AG04450 (cell line): Measurements from ENCODE around the gene PCSK6. TPM values are rescaled to one million over a fixed set of nuclear protein-coding genes. Genes with fewer than 3 reads are reported as not detected.
"Not testable (repeated sequence)": the region's sequence is repeated elsewhere in the genome, so short reads cannot be mapped to it uniquely, and the experiment has no call there.

Experiments used
- CTCF ChIA-PET: fragments of 300-600, 350-600 bp; formaldehyde crosslinking; extraction: SDS; loops from one replicate; lab custom pipeline; 2022; ENCODE audit warnings: antibody characterized with exemption, inconsistent platforms; lab: Charles Lee
- POLR2A ChIA-PET: fragments of 350-600 bp; formaldehyde crosslinking; extraction: SDS; loops from one replicate; lab custom pipeline; 2021; ENCODE audit warnings: antibody characterized with exemption, inconsistent platforms; lab: Yijun Ruan, JAX
- DNase-seq: peaks from one replicate; pipeline ENCODE4 v3.0.0-alpha.2; 2011; ENCODE audit warnings: low read depth, low spot score
- H3K27ac ChIP-seq: one replicate; pipeline ENCODE4 v1.5.1; 2012; ENCODE audit warnings: low read depth, low read length, control low read depth
- H3K27me3 ChIP-seq: one replicate; pipeline ENCODE4 v1.6.0; 2012; ENCODE audit warnings: low read length; ENCODE audit not compliant: control insufficient read depth, insufficient read depth
- H3K4me3 ChIP-seq: 2 replicates; pipeline ENCODE4 v1.5.1; 2011; ENCODE audit warnings: mild to moderate bottlenecking, low read depth, low read length, control low read depth
- H3K9me3 ChIP-seq: 2 replicates; pipeline ENCODE4 v1.5.1; 2012; ENCODE audit warnings: low read length; ENCODE audit not compliant: control insufficient read depth, insufficient read depth
- polyA plus RNA-seq: library from polyadenylated mRNA; depleted of rRNA; stranded (reverse); fragments of >200 nt; gene quantifications from 2 replicates; pipeline ENCODE4 v1.2.3, GENCODE V29; 2011
- TF ChIP-seq, protein P1 (sequence below): IDR thresholded peaks from 2 replicates; pipeline ENCODE4 v1.5.1; 2011; ENCODE audit warnings: low read depth, low read length, control low read depth, inconsistent platforms

The PCSK6 gene
- polyA plus RNA-seq, 1 experiment, result 0.06 TPM

DNA sequence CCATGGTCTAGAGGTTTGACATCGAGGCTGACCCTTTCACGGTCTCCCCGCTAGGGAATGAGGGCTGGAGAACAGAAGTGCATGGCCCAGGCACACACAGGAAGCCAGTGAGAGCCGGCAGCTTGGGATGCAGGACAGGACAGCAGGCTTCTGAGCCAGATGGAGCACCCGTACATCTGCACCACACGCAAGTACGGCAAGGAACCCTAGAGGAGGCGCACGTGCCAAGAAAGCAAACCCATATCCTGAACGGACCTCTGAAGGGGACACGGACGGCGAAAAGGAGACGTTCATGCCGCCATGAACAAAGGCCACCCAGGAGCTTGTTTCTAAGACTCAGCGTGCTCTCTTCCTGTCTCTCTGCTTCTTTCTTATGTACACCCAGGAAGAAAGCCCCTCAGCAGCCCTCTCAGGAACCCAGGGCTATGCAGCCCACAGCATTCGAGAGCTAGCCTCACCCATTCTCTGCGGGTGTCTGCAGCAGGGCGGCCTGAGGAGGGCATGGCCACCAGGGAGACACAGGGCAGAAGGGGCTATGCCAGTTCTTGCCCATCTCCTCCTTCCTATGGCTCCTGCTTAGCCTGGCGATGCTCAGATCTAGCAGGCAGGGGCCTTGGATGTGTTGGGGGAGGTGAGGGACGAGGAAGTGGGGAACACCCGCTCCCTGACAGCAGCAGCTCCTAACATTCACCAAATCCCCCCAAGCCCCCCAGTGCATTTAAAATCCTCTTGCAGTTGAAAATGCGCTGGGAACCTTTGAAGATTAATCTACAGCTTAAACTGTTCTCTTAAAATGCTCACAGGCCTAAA lies 81.3 kb downstream of the PCSK6 start:
- Histone ChIP-seq H3K4me3 (no peak overlapping the region), H3K27me3 (no peaks in the 10 kb centered on the region), H3K9me3 (no peaks in the 10 kb centered on the region; the same call in 1 of the 2 replicates), H3K27ac (no peak overlapping the region)
- ChIA-PET CTCF (no interaction called here), POLR2A (no interaction called here)
- DNase-seq, result no peak
- TF ChIP-seq, protein P1, sequence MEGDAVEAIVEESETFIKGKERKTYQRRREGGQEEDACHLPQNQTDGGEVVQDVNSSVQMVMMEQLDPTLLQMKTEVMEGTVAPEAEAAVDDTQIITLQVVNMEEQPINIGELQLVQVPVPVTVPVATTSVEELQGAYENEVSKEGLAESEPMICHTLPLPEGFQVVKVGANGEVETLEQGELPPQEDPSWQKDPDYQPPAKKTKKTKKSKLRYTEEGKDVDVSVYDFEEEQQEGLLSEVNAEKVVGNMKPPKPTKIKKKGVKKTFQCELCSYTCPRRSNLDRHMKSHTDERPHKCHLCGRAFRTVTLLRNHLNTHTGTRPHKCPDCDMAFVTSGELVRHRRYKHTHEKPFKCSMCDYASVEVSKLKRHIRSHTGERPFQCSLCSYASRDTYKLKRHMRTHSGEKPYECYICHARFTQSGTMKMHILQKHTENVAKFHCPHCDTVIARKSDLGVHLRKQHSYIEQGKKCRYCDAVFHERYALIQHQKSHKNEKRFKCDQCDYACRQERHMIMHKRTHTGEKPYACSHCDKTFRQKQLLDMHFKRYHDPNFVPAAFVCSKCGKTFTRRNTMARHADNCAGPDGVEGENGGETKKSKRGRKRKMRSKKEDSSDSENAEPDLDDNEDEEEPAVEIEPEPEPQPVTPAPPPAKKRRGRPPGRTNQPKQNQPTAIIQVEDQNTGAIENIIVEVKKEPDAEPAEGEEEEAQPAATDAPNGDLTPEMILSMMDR, result no peak

DNA sequence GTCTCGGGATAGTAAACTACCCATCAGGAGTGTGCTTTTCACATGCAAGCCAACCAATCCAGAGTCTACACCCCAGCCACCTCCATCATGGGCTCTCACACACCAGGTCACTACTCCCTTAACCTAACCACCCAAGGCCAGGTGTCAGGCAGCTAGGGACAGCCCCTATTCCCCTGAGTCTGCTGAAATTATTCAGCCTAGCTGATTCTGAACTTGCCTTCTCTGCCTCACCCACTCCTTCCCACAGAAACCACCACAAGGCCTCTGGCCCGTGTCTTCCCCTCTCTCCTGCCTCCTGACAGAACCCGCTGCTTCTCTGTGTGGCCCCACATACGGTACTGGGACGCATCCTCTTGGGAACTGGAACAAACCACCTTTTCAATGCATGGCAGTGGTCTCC lies 82.1 kb downstream of the PCSK6 start:
- TF ChIP-seq, protein P1, result no peak
- ChIA-PET CTCF (no interaction called here), POLR2A (no interaction called here)
- no peak for DNase-seq
- H3K4me3 ChIP-seq, result no peak overlapping the region
- no peak overlapping the region for H3K27ac ChIP-seq
- H3K27me3 ChIP-seq, result no peaks in the 10 kb centered on the region
- no peaks in the 10 kb centered on the region; the same call in 1 of the 2 replicates for H3K9me3 ChIP-seq

DNA sequence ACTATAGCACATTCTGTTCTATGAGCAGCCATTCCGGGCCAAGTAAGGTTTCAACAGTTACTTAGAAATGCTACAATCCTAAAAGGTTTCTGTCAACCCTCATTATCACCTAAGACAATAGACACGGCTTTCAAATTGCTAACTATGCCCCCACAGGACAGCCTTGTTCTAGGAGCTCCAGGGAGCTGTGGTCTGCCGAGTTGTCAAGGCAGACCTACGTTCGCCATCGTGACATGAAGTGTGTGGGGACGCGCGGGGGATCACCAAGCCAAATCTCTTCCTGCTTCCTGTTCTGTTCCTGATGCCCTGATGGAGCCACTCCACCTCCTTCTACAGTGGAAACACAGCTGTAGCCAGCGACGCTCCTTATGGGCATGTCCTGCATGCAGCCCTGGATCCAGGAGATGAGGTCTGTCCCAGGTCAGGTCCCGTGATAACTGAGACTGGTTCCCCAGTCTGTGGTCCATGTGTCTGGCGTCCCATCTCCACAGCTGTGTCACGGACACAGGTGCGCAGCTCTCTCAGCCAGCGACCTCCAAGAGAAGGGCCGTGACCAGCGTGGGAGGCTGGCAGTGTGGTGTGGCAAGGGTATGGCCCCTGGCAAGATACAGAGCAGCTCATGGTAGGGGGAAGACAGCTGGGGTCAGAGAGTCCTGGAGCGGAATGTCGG lies 82.8 kb downstream of the PCSK6 start:
- no peak overlapping the region for H3K27ac ChIP-seq
- no peaks in the 10 kb centered on the region; the same call in 1 of the 2 replicates for H3K9me3 ChIP-seq
- CTCF ChIA-PET, result no interaction called here
- DNase-seq, result no peak
- H3K27me3 ChIP-seq, result no peaks in the 10 kb centered on the region
- TF ChIP-seq, protein P1, result no peak
- H3K4me3 ChIP-seq, result no peak overlapping the region
- POLR2A ChIA-PET, result no interaction called here

DNA sequence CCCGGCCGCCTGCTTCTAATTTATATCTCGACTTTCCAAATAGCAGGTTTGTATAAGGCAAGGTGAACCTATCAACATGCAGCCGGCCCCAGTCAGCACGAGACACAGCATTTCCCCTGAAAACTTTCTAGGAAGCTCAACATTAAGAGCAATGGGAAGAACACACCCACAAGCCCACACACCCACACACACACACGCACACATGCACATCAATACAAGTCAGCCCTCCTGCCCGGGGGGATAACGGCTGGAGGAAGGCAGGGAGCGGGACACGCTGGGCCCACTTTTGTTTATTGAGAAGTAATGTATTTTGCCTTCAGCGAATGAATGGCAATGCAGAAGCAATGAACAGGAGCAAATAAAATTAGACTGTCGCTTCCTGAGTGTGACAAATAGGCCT lies 83.5 kb downstream of the PCSK6 start:
- CTCF ChIA-PET, result no interaction called here
- Histone ChIP-seq H3K27me3 (no peaks in the 10 kb centered on the region), H3K27ac (no peak overlapping the region), H3K9me3 (peaks cover 4% of the 10 kb centered on the region; the same call in 1 of the 2 replicates), H3K4me3 (no peak overlapping the region)
- POLR2A ChIA-PET, result no interaction called here
- TF ChIP-seq, protein P1, result no peak
- no peak for DNase-seq

DNA sequence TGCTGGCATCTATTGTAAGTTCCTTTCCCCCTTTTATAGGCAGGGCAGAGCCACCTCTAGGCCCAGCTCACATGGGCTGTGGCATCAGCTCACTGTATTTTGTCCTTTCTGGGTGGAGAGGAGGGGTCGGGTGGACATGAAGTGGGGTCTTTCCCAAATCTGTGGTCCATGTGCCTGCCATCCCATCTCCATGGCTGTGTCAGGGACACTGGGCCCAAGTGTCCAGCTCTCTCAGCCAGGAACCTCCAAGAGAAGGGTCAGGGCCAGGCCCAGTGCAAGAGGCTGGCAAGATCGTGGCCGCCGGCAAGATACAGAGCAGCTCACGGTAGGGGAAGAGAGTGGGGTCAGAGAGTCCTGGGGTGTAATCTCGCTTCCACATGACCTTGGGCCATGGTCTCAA lies 85.3 kb downstream of the PCSK6 start:
- TF ChIP-seq, protein P1, result no peak
- no peak for DNase-seq
- ChIA-PET CTCF (no interaction called here), POLR2A (no interaction called here)
- Histone ChIP-seq H3K4me3 (no peak overlapping the region), H3K27ac (no peak overlapping the region), H3K9me3 (peaks cover 4% of the 10 kb centered on the region; the same call in 1 of the 2 replicates), H3K27me3 (no peaks in the 10 kb centered on the region)

DNA sequence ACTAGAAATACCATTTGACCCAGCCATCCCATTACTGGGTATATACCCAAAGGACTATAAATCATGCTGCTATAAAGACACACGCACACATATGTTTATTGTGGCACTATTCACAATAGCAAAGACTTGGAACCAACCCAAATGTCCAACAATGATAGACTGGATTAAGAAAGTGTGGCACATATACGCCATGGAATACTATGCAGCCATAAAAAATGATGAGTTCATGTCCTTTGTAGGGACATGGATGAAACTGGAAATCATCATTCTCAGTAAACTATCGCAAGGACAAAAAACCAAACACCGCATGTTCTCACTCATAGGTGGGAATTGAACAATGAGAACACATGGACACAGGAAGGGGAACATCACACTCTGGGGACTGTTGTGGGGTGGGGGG lies 86.6 kb downstream of the PCSK6 start:
- CTCF ChIA-PET, POLR2A ChIA-PET: not testable (repeated sequence)

More for the DNA sequence above, 86.6 kb downstream of the PCSK6 start:
- not testable (repeated sequence) for DNase-seq, H3K27ac ChIP-seq, H3K27me3 ChIP-seq, H3K4me3 ChIP-seq, H3K9me3 ChIP-seq
